Measurements from ENCODE around the gene DNAH7. TPM values are rescaled to one million over a fixed set of nuclear protein-coding genes. Genes with fewer than 3 reads are reported as not detected.

The DNAH7 gene
- total and polyA plus RNA-seq, 2 of the 4 experiments (the other 2 are of a cell fraction), result 0.22 to 0.36 TPM

- H4K8ac ChIP-seq (ENCODE audit: low read depth in 2 of 2, low read length in 2 of 2), result no peak overlapping the region
- H4K5ac ChIP-seq (ENCODE audit: low read depth, low read length), result no peak overlapping the region
- no peak overlapping the region for H3K27ac ChIP-seq (ENCODE audit: insufficient read depth, low read length)
- CTCF ChIA-PET, result no interaction called here
- no peaks in the 10 kb centered on the region for H3K36me3 ChIP-seq (ENCODE audit: control insufficient read depth, insufficient read depth, low read length)
- no peak overlapping the region for H2BK5ac ChIP-seq (ENCODE audit: low read depth, low read length, poor library complexity, severe bottlenecking)
- H3K27me3 ChIP-seq (ENCODE audit: control insufficient read depth, insufficient read depth, low read length), result no peaks in the 10 kb centered on the region
- no peak overlapping the region for H2BK20ac ChIP-seq (ENCODE audit: low read depth, low read length)
- H2BK15ac ChIP-seq (ENCODE audit: low read depth, low read length), result no peak overlapping the region
- BruUV-seq (replicated peaks), result no TSS peak
- intact Hi-C loops (cut with micrococcal nuclease), result no loop called here
- H3K56ac ChIP-seq (ENCODE audit: extremely low read depth, insufficient read depth, low read length), result no peak overlapping the region
- H2BK120ac ChIP-seq (ENCODE audit: low read depth, low read length), result no peak overlapping the region
- TF ChIP-seq CEBPB (IDR thresholded peaks at IDR 0.05; ENCODE audit: low read depth, low read length) (peak; percentile 83), POLR2A (IDR thresholded peaks at IDR 0.05; ENCODE audit: low read depth, low read length) (no peak)
- POLR2A ChIA-PET (ENCODE audit: unreplicated experiment), result no interaction called here
- H3K4ac ChIP-seq (ENCODE audit: low read depth, low read length), result no peak overlapping the region
- H3K79me1 ChIP-seq (ENCODE audit: low read depth in 1 of 2, low read length in 2 of 2), result no peaks in the 10 kb centered on the region
- H3K14ac ChIP-seq (replicated peaks; ENCODE audit: low read depth, low read length), result no peak overlapping the region
- H3K18ac ChIP-seq (ENCODE audit: low read depth, low read length), result no peak overlapping the region
- H3K9me3 ChIP-seq (ENCODE audit: control insufficient read depth, insufficient read depth, low read length), result no peaks in the 10 kb centered on the region
- peak; percentile 68 for DNase-seq
- peak; percentile 21; the same call in 1 of the 2 replicates for ATAC-seq (ENCODE audit: low read depth)
- H3K4me3 ChIP-seq (ENCODE audit: insufficient read depth, low read depth, low read length), result no peak overlapping the region
- no peak overlapping the region for H2AFZ ChIP-seq (replicated peaks; ENCODE audit: low read length, poor library complexity)
- no peaks in the 10 kb centered on the region for H4K20me1 ChIP-seq (ENCODE audit: insufficient read depth, low read length)
- no peak overlapping the region for H2AK5ac ChIP-seq (ENCODE audit: low read depth, low read length)
- H2AK9ac ChIP-seq (replicated peaks; ENCODE audit: low read depth, low read length, poor library complexity), result no peak overlapping the region
- no peak overlapping the region for H3K4me2 ChIP-seq (ENCODE audit: low read depth, low read length)
- H3K4me1 ChIP-seq (ENCODE audit: control insufficient read depth, insufficient read depth, low read length), result no peaks in the 10 kb centered on the region
- dilution Hi-C loops (cut with HindIII; ENCODE audit: low sequenced_read_pairs, unreplicated experiment), result no loop called here
- no peak overlapping the region for H4K91ac ChIP-seq (ENCODE audit: insufficient read depth, low read depth, low read length)
- H3K23ac ChIP-seq (ENCODE audit: low read depth, low read length), result no peak overlapping the region
- in situ Hi-C loops (cut with MboI; ENCODE audit: low sequenced_read_pairs), result no loop called here
- WGBS, 2 experiments (ENCODE audit: extremely low coverage in 2 of 2, insufficient read length in 1 of 2), result no CpG with 5 or more reads among the region's 1 CpG
- no peaks in the 10 kb centered on the region for H3K9me1 ChIP-seq (ENCODE audit: insufficient read depth, low read length)
- H3K9ac ChIP-seq (ENCODE audit: low read depth, low read length), result no peak overlapping the region
These were observed 230.6 kb downstream of the DNAH7 start for GRCh38 chr2:195838002-195838401.

Measured in IMR-90 (cell line).